HepG2 (cell line): ENCODE measurements around the gene SLC45A3. TPM values are rescaled to one million over a fixed set of nuclear protein-coding genes. Genes with fewer than 3 reads are reported as not detected.

ENCODE experiments used
- ARID4A ChIP-seq: sonication (generic); formaldehyde crosslinking; IDR thresholded peaks from 2 replicates; pipeline ENCODE4 v1.5.0; 2020; ENCODE audit warnings: mild to moderate bottlenecking, missing genetic modification reagents, borderline replicate concordance
- CBX1 ChIP-seq: IDR thresholded peaks from one replicate; pipeline ENCODE4 v1.6.1; 2016; ENCODE audit warnings: antibody characterized with exemption, low read depth
- CREM ChIP-seq, 2 experiments: sonication (generic) in 1 of 2; formaldehyde crosslinking in 1 of 2; IDR thresholded peaks; 2 replicates each; pipeline versions ENCODE4 v1.4.0 to v1.6.1; 2016 to 2020; ENCODE audit warnings: antibody characterized with exemption in 1 of 2, mild to moderate bottlenecking in 1 of 2, missing genetic modification reagents in 1 of 2
- MIER3 ChIP-seq: IDR thresholded peaks from 2 replicates; pipeline ENCODE4 v1.6.1; 2016; ENCODE audit warnings: missing compliant biosample characterization, borderline replicate concordance
- MYC ChIP-seq: sonication (generic); formaldehyde crosslinking; IDR thresholded peaks from 2 replicates; pipeline ENCODE4 v1.9.0; 2021; ENCODE audit warnings: missing genetic modification reagents, borderline replicate concordance
- RFXANK ChIP-seq: IDR thresholded peaks from 2 replicates; pipeline ENCODE4 v1.6.1; 2016
- TEAD3 ChIP-seq: optimal IDR thresholded peaks from 2 replicates; pipeline ENCODE3; 2016; ENCODE audit warnings: borderline replicate concordance
- TOE1 ChIP-seq: sonication (generic); formaldehyde crosslinking; IDR thresholded peaks from 2 replicates; pipeline ENCODE4 v1.4.0; 2020; ENCODE audit warnings: mild to moderate bottlenecking, missing genetic modification reagents
- ZNF124 ChIP-seq: sonication (generic); formaldehyde crosslinking; IDR thresholded peaks from 2 replicates; pipeline ENCODE4 v1.4.0; 2020; ENCODE audit warnings: missing genetic modification reagents
- ZNF646 ChIP-seq: sonication (generic); formaldehyde crosslinking; IDR thresholded peaks from 2 replicates; pipeline ENCODE4 v1.9.0; 2021; ENCODE audit warnings: mild to moderate bottlenecking, missing genetic modification reagents
- ZNF7 ChIP-seq: IDR thresholded peaks from 2 replicates; pipeline ENCODE4 v1.6.1; 2016; ENCODE audit warnings: missing biosample characterization, missing genetic modification reagents
- ZNF878 ChIP-seq: sonication (generic); formaldehyde crosslinking; IDR thresholded peaks from 2 replicates; pipeline ENCODE4 v1.8.1; 2023; ENCODE audit warnings: mild to moderate bottlenecking, missing genetic modification reagents, moderate library complexity
- polyA plus RNA-seq, 8 experiments: library from polyadenylated mRNA; depleted of rRNA in 3 of 8; stranded (reverse) in 7 of 8; unstranded in 1 of 8; fragments of >200 nt; fragmentation: Illumina TruSeq in 4 of 8; extraction: Trizol in 4 of 8; gene quantifications; 2 replicates each; pipeline versions ENCODE4 v1.2.1 to v1.2.3, GENCODE V29; 2011 to 2016; ENCODE audit warnings: low read depth in 4 of 8, missing spikeins in 1 of 8, mixed read lengths in 1 of 8; ENCODE audit not compliant: insufficient read depth in 1 of 8
- total RNA-seq, 5 experiments: library from RNA; depleted of rRNA; stranded (reverse); fragments of >200 nt; fragmentation: Illumina TruSeq; extraction: Trizol; gene quantifications; 2 replicates each; pipeline ENCODE4 v1.2.3, GENCODE V29; 2016; ENCODE audit warnings: low read depth in 1 of 5
- TF ChIP-seq, protein P1 (sequence below): sonication (generic); formaldehyde crosslinking; IDR thresholded peaks from 2 replicates; pipeline ENCODE4 v1.5.1; 2020; ENCODE audit warnings: mild to moderate bottlenecking, missing genetic modification reagents

The SLC45A3 gene
- total and polyA plus RNA-seq, 2 of the 13 experiments (the other 11 are each of a cell fraction or from before 2014, with no cell fraction given): 3.4 to 4.1 TPM

DNA sequence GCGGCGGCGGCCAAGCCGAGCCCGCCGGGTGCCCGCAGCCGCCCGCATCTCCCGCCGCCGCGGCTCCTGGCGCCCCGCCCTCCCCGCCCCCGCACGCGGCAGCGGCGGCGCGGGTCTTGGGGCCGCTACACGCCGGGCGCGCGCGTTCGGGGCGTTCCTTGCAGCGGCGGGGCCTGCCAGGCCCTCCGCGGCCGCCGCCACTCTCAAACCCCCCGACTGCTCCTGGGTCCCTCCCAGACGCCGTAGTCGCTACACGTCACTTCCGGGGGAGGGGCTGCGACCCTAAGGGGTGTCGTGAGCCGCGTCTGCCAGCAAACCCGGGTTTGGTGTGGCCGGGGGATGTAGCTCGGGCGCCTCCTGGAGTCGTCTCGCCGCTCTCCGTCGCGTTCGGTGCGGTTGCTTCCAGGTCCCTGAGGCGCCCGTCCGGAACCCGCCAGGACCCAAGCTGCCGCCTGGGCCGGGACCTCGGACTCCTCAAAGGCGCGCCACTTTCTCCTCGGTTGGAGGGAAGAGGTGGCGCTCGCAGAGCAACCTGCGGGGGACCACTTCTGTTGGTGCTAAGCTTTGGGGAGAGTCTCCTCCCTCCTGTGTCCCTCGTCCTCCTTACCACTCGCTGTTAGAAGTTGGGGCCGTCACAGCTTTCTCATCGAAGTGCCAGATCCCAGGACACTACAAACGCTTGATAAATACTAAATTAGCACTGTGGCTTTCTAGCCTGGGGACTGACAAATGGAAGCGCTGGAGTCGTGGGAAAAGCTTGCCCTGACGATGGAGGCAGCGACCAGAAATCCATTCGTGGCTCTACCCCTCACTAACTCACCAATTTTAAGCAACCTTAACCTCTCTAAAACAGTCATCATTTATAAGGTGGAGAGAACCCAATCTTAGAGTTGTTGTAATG, 48.3 kb downstream of the SLC45A3 start, which contains the start of gene ELK4 (continued):
- TF ChIP-seq ARID4A (peak; percentile 64; the same call in 1 of the 2 replicates), ZNF7 (CRISPR knock-in tag) (no peak), CBX1 (peak; percentile 73), TEAD3 (peak; percentile 53), MYC (CRISPR knock-in tag) (peak; percentile 83; the same call in 1 of the 2 replicates), ZNF646 (peak; percentile 49; the same call in 1 of the 2 replicates), RFXANK (CRISPR knock-in tag) (no peak; the same call in 1 of the 2 replicates), CREM (IDR thresholded peaks at IDR 0.05) (peak; percentile 89), CREM (CRISPR knock-in tag; IDR thresholded peaks at IDR 0.05) (peak; percentile 58; the same call in 1 of the 2 replicates), TOE1 (CRISPR knock-in tag) (no peak), ZNF878 (CRISPR knock-in tag) (0 out of 2 replicates have a peak, but pooled peaks have one; percentile 33), MIER3 (CRISPR knock-in tag) (peak; percentile 41; the same call in 1 of the 2 replicates), ZNF124 (CRISPR knock-in tag) (peak; percentile 77)
- TF ChIP-seq, protein P1, sequence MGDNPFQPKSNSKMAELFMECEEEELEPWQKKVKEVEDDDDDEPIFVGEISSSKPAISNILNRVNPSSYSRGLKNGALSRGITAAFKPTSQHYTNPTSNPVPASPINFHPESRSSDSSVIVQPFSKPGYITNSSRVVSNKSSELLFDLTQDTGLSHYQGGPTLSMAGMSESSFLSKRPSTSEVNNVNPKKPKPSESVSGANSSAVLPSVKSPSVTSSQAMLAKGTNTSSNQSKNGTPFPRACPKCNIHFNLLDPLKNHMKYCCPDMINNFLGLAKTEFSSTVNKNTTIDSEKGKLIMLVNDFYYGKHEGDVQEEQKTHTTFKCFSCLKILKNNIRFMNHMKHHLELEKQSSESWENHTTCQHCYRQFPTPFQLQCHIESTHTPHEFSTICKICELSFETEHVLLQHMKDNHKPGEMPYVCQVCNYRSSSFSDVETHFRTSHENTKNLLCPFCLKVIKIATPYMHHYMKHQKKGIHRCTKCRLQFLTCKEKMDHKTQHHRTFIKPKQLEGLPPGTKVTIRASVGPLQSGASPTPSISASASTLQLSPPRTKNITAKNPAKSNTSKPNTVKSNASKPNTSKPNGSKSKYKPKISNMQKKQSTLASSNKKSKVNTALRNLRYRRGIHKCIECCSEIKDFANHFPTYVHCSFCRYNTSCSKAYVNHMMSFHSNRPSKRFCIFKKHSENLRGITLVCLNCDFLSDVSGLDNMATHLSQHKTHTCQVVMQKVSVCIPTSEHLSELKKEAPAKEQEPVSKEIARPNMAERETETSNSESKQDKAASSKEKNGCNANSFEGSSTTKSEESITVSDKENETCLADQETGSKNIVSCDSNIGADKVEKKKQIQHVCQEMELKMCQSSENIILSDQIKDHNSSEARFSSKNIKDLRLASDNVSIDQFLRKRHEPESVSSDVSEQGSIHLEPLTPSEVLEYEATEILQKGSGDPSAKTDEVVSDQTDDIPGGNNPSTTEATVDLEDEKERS: no peak
